GM12872 (cell line): ENCODE data around the gene C17orf100.
A peak's percentile ranks its signal among the peaks of the same experiment; 100 is the strongest.

Source experiments
- TF ChIP-seq, protein P1 (sequence below): IDR thresholded peaks from 3 replicates; pipeline ENCODE4 v1.5.1; 2011; ENCODE audit warnings: low read depth, mild to moderate bottlenecking, low read length, moderate library complexity; ENCODE audit not compliant: insufficient read depth

C17orf100 gene

DNA sequence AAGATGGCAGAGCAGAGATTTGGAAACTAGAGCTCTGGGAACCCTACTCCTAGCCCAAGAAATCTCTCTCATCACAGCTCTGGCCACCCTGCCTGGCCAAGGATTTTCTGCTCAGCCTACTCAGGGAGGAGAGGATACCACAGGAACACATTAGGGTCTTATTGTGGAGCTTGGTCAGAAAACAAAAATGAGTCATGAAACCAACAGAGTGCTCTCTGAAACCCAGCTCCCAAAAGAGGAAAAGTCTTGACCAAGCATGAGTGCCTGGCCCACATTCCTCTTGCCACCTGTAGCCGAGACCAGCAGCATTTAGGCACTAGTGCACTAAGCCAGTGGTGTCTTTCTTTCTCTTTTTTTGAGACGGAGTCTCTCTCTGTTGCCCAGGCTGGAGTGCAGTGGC lies 43.5 kb downstream of the C17orf100 start:
- TF ChIP-seq, protein P1, sequence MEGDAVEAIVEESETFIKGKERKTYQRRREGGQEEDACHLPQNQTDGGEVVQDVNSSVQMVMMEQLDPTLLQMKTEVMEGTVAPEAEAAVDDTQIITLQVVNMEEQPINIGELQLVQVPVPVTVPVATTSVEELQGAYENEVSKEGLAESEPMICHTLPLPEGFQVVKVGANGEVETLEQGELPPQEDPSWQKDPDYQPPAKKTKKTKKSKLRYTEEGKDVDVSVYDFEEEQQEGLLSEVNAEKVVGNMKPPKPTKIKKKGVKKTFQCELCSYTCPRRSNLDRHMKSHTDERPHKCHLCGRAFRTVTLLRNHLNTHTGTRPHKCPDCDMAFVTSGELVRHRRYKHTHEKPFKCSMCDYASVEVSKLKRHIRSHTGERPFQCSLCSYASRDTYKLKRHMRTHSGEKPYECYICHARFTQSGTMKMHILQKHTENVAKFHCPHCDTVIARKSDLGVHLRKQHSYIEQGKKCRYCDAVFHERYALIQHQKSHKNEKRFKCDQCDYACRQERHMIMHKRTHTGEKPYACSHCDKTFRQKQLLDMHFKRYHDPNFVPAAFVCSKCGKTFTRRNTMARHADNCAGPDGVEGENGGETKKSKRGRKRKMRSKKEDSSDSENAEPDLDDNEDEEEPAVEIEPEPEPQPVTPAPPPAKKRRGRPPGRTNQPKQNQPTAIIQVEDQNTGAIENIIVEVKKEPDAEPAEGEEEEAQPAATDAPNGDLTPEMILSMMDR = no peak

DNA sequence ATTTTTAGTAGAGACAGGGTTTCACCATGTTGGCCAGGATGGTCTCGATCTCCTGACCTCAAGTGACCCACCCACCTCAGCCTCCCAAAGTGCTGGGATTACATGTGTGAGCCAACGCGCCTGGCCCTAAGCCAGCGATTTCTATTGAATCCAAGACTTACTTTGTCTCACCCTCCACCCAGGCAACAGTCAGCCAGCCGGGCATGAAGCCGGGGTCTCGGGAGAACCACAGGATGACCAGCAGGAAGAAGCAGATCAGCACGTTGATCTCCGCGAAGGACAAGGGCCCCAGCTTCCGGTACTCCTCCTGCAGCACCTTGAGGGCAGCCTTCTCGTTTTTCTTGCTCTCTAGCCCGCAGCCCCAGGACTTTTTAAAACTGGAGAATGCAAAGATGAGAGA lies 44.0 kb downstream of the C17orf100 start:
- TF ChIP-seq, protein P1 = no peak

DNA sequence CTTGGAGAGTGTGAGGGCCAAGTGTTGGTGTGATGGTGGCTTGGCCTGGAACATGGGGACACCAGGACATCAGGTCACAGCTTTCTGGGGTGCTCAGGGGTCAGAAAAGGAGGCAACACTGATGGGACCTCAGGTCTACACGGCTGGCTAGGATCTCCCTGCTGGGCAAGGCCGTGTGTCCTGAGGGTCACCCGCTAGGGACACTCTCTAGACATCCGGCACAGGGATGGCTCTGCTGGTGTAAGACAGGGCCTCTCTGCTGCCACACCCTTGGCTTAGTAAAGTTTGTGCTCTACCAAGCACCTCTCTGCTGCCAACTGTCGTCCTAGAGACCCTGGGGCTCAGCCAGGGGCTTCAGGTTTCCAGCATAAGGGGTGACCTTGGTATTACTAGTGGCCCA lies 45.3 kb downstream of the C17orf100 start:
- TF ChIP-seq, protein P1 = no peak

DNA sequence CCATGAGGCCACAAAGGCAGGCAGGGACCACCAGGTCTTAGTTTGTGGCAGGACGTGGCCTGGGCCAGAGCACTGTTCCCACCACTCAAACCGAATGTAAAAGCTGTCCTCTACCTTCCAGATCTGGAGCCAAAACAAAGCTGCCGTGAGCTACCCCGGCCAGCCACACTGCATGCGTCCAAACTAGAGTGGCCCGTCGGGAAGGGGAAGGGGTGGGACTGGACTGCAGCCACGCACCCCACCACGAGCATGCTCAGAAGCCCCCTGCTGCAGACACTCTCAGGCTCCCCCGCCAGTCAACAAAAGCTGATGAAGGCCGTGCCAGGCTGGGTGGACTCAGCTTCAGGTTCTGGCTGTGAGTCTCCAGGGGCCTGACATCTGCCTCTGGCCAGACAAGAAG lies 46.4 kb downstream of the C17orf100 start:
- TF ChIP-seq, protein P1 = no peak

DNA sequence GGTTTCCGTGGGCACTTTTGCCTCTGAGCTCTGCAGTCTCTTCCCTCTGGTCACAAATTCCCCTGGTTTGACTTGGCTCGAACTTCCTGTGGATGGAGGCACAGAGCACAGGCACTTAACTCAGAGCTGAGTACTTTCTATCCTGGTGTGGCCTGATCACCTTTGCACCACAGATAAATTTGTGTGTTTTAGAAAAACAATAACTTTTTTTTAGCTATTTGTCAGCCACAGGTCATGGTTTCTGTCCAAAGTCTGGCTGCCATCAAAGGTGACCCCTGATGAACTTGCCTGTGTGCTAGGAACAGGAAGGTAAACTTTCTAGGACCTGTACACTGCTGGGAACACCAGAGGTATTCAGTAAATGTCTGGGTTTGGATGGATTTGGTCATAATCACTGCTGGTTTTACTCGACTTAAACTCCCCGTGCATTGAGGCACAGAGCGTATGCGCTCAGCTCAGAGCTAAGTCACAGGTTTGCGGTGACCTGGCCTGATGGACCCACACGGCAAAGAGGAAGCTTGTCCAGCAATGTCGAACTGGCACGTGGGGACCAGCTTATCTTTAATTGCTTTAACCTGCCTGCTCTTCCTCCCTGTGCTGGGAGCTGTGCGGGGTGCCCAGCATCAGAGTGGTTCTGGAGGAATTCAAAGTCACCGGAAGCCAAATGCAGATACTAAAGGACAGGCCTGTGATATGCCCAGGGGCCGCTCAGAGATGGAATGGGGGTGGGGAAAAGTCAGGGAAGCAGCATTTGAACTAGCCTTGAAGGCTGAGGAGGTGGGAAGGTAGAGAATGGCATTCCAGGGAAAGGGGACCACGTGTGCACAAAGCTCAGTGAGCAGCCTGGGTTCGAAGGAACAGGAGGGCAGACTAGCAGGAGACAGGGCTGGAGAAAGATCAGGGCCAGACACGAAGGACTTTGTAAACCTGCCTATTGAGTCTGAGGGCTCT lies 48.7 kb downstream of the C17orf100 start:
- TF ChIP-seq, protein P1 = no peak

DNA sequence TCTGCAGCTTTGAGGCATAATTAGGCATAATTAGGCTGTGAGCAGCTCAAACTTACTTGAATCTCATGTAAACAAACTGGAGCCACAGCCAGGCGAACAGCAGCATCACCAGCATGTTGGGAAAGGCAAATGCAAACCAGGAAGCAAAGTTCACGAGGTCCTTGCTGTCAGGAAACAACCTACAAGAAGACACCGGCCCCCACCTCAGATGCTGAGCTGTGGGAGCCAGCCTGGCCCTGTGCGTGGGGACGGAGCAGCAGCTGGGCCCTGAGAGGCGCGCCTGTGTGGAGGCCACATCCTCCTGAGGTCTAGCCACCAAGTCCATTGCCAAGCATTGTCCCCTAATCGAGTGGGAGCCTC lies 49.4 kb downstream of the C17orf100 start:
- TF ChIP-seq, protein P1 = no peak

DNA sequence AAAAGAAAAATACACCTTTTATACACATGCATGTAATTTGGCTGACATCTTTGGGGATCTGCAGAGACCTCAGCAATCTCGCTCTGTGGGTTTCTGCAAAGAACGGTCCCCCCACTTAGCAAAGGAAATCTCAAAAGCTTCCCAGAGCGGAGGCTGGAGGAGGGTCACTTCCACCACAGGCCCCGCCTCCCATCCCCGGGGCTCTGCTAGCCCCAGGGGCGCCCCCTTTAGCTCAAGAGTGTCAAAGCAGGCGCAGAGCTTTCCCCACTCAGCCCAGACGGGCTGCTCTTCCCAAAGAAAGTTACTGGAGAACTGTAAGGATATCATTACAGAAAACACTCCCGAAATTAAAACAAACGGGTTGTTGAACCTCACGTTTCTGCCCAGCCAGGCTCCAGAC lies 50.2 kb downstream of the C17orf100 start:
- TF ChIP-seq, protein P1 = peak; percentile 50; the same call in 2 of the 3 replicates
